GM21447 (cell line): Measurements from ENCODE around the gene NKAIN2.
"Not testable (repeated sequence)": the region's sequence is repeated elsewhere in the genome, so short reads cannot be mapped to it uniquely, and the experiment has no call there.

Source experiments
- ATAC-seq: cut with Tn5 transposase; IDR thresholded peaks from one replicate; pipeline ENCODE4 v1.9.1; 2021; ENCODE audit not compliant: unreplicated experiment

The NKAIN2 gene

GRCh38 chr6:124297507-124297906 lies 493.8 kb downstream of the NKAIN2 start:
- ATAC-seq, result no peak

GRCh38 chr6:124298730-124299129 lies 495.1 kb downstream of the NKAIN2 start:
- ATAC-seq, result no peak

GRCh38 chr6:124300907-124301306 lies 497.2 kb downstream of the NKAIN2 start:
- not testable (repeated sequence) for ATAC-seq

GRCh38 chr6:124303971-124304370 lies 500.3 kb downstream of the NKAIN2 start:
- no peak for ATAC-seq

- no peak for ATAC-seq
Observed at GRCh38 chr6:124310139-124310538, 506.5 kb downstream of the NKAIN2 start.

GRCh38 chr6:124319410-124319809 lies 515.7 kb downstream of the NKAIN2 start:
- no peak for ATAC-seq

GRCh38 chr6:124324237-124324636 lies 520.6 kb downstream of the NKAIN2 start:
- no peak for ATAC-seq

- no peak for ATAC-seq
Observed at GRCh38 chr6:124330197-124330596, 526.5 kb downstream of the NKAIN2 start.

- no peak for ATAC-seq
Observed at GRCh38 chr6:124334359-124334758, 530.7 kb downstream of the NKAIN2 start.

- ATAC-seq, result no peak
Observed at GRCh38 chr6:124339610-124340334, 536.1 kb downstream of the NKAIN2 start.

GRCh38 chr6:124348339-124348738 lies 544.7 kb downstream of the NKAIN2 start:
- not testable (repeated sequence) for ATAC-seq

- no peak for ATAC-seq
Observed at GRCh38 chr6:124355146-124355545, 551.5 kb downstream of the NKAIN2 start.

GRCh38 chr6:124356276-124356810 lies 552.7 kb downstream of the NKAIN2 start:
- ATAC-seq, result no peak

GRCh38 chr6:124356811-124357210 lies 553.1 kb downstream of the NKAIN2 start:
- no peak for ATAC-seq

GRCh38 chr6:124368131-124368530 lies 564.5 kb downstream of the NKAIN2 start:
- ATAC-seq, result no peak

GRCh38 chr6:124371974-124372475 lies 568.4 kb downstream of the NKAIN2 start:
- no peak for ATAC-seq

- ATAC-seq, result no peak
Observed at GRCh38 chr6:124373386-124373785, 569.7 kb downstream of the NKAIN2 start.

- ATAC-seq, result no peak
Observed at GRCh38 chr6:124389127-124389526, 585.5 kb downstream of the NKAIN2 start.

- no peak for ATAC-seq
Observed at GRCh38 chr6:124393536-124393935, 589.9 kb downstream of the NKAIN2 start.

GRCh38 chr6:124396361-124396760 lies 592.7 kb downstream of the NKAIN2 start:
- no peak for ATAC-seq

GRCh38 chr6:124400261-124400999 lies 596.8 kb downstream of the NKAIN2 start:
- ATAC-seq, result no peak

- ATAC-seq, result not testable (repeated sequence)
Observed at GRCh38 chr6:124410425-124410824, 606.8 kb downstream of the NKAIN2 start.
